HCT116 (cell line): ENCODE data around the gene SAMMSON. TPM values are rescaled to one million over a fixed set of nuclear protein-coding genes. Genes with fewer than 3 reads are reported as not detected.

ENCODE experiments used
- ATAC-seq: fragments of 200-7000 bp; cut with Tn5 transposase; 2 replicates; pipeline ENCODE4 v1.9.1; 2020; ENCODE audit warnings: mild to moderate bottlenecking, moderate library complexity
- BruUV-seq: library from RNA; stranded (reverse); fragments of 400-500 nt; replicated peaks from 2 replicates; lab custom pipeline; 2021; lab: Mats Ljungman, UMichigan
- CTCF ChIA-PET: fragments of 300-600 bp; sonication (Branson Sonifier 250); formaldehyde crosslinking; loops from one replicate; lab custom pipeline; 2021; ENCODE audit warnings: antibody characterized with exemption; lab: Charles Lee
- POLR2A ChIA-PET: fragments of 300-600, 350-600 bp; sonication (Branson Sonifier 250); formaldehyde crosslinking; loops from one replicate; lab custom pipeline; 2021; ENCODE audit warnings: antibody characterized with exemption; lab: Charles Lee
- RAD21 ChIA-PET, 2 experiments: fragments of 300-600 bp; sonication (Branson Sonifier 250); formaldehyde crosslinking; loops; one replicate each; lab custom pipeline; 2023; ENCODE audit warnings: low total read pairs in 2 of 2; ENCODE audit not compliant: uncharacterized antibody in 2 of 2, unreplicated experiment in 2 of 2, low non-redundant PET in 1 of 2; lab: Charles Lee
- DNase-seq: peaks from one replicate; pipeline ENCODE4 v3.0.0-alpha.2; 2010; ENCODE audit warnings: low read depth, low spot score
- H2AFZ ChIP-seq: fragments of 200-600 bp; shearing (Covaris generic), sonication (generic); 2 replicates; pipeline ENCODE4 v1.6.1; 2017; ENCODE audit warnings: low read depth, mixed run types, mixed read lengths, antibody characterized with exemption, low read length; ENCODE audit not compliant: poor library complexity, severe bottlenecking
- H3K27ac ChIP-seq: 2 replicates; pipeline ENCODE4 v1.5.1; 2012; ENCODE audit warnings: low read depth, low read length
- H3K27me3 ChIP-seq: fragments of 200-600 bp; sonication (generic); 2 replicates; pipeline ENCODE4 v1.6.1; 2016; ENCODE audit warnings: mixed run types, low read length, mixed read lengths; ENCODE audit not compliant: insufficient read depth
- H3K36me3 ChIP-seq, 2 experiments: fragments of 200-500 bp in 1 of 2; fragments of 200-600 bp in 1 of 2; sonication (Bioruptor generic) in 1 of 2; sonication (generic) in 1 of 2; 2 replicates each; pipeline versions ENCODE4 v1.5.1 to v1.6.1; 2014 to 2016; ENCODE audit warnings: low read length in 2 of 2, inconsistent platforms in 1 of 2, mixed read lengths in 1 of 2, mixed run types in 1 of 2; ENCODE audit not compliant: insufficient read depth in 2 of 2, control insufficient read depth in 1 of 2
- H3K4me1 ChIP-seq, 2 experiments: fragments of 200-600 bp in 1 of 2; sonication (generic) in 1 of 2; 2 replicates each; pipeline versions ENCODE4 v1.5.1 to v1.6.1; 2012 to 2017; ENCODE audit warnings: low read length in 2 of 2, inconsistent platforms in 1 of 2, mild to moderate bottlenecking in 1 of 2, mixed read lengths in 1 of 2, mixed run types in 1 of 2, moderate library complexity in 1 of 2; ENCODE audit not compliant: insufficient read depth in 2 of 2, control insufficient read depth in 1 of 2
- H3K4me2 ChIP-seq: fragments of 200-600 bp; sonication (generic); 2 replicates; pipeline ENCODE4 v1.6.1; 2017; ENCODE audit warnings: mixed run types, low read length, mixed read lengths
- H3K4me3 ChIP-seq, 2 experiments: fragments of 200-600 bp in 1 of 2; sonication (generic) in 1 of 2; replicated peaks in 1 of 2; 2 replicates each; pipeline ENCODE4 v1.5.1; 2011 to 2016; ENCODE audit warnings: low read length in 2 of 2, control low read depth in 1 of 2, low read depth in 1 of 2, mild to moderate bottlenecking in 1 of 2, mixed read lengths in 1 of 2, mixed run types in 1 of 2
- H3K79me2 ChIP-seq: fragments of 200-600 bp; sonication (generic); 2 replicates; pipeline ENCODE4 v1.6.1; 2017; ENCODE audit warnings: mild to moderate bottlenecking, mixed run types, low read length, moderate library complexity, mixed read lengths; ENCODE audit not compliant: insufficient read depth
- H3K9ac ChIP-seq: fragments of 200-600 bp; sonication (generic); 2 replicates; pipeline ENCODE4 v1.6.1; 2016; ENCODE audit warnings: low read length, mixed read lengths
- H3K9me2 ChIP-seq: fragments of 200-600 bp; sonication (generic), shearing (Covaris generic); 2 replicates; pipeline ENCODE4 v1.6.1; 2017; ENCODE audit warnings: mixed run types, mild to moderate bottlenecking, moderate library complexity; ENCODE audit not compliant: insufficient read depth
- H3K9me3 ChIP-seq, 2 experiments: fragments of 200-500 bp in 1 of 2; fragments of 200-600 bp in 1 of 2; sonication (Bioruptor generic) in 1 of 2; sonication (generic) in 1 of 2; 2 replicates each; pipeline ENCODE4 v1.6.1; 2014 to 2017; ENCODE audit warnings: low read length in 2 of 2, mixed read lengths in 2 of 2, inconsistent platforms in 1 of 2, low read depth in 1 of 2, mild to moderate bottlenecking in 1 of 2, mixed run types in 1 of 2, moderate library complexity in 1 of 2; ENCODE audit not compliant: control insufficient read depth in 1 of 2, insufficient read depth in 1 of 2
- H4K20me1 ChIP-seq: fragments of 200-600 bp; sonication (generic), shearing (Covaris generic); 2 replicates; pipeline ENCODE4 v1.6.1; 2017; ENCODE audit warnings: mixed run types, mild to moderate bottlenecking, moderate library complexity; ENCODE audit not compliant: insufficient read depth
- ATF3 ChIP-seq: IDR thresholded peaks from 2 replicates; pipeline ENCODE4 v1.6.1; 2012
- EGR1 ChIP-seq: IDR thresholded peaks from 2 replicates; pipeline ENCODE4 v1.6.1; 2012; ENCODE audit warnings: low read depth
- ELF1 ChIP-seq: IDR thresholded peaks from 2 replicates; pipeline ENCODE4 v1.6.1; 2012; ENCODE audit warnings: low read depth, borderline replicate concordance
- FOSL1 ChIP-seq: IDR thresholded peaks from 2 replicates; pipeline ENCODE4 v1.6.1; 2012; ENCODE audit warnings: low read depth
- JUND ChIP-seq: IDR thresholded peaks from 2 replicates; pipeline ENCODE4 v1.6.1; 2012
- MAX ChIP-seq: IDR thresholded peaks from 2 replicates; pipeline ENCODE4 v1.6.1; 2012
- POLR2AphosphoS5 ChIP-seq: IDR thresholded peaks from 2 replicates; pipeline ENCODE4 v1.6.1; 2011; ENCODE audit warnings: mild to moderate bottlenecking, low read depth, low read length, moderate library complexity
- RAD21 ChIP-seq: IDR thresholded peaks from 2 replicates; pipeline ENCODE4 v1.6.1; 2012; ENCODE audit warnings: low read depth, mild to moderate bottlenecking
- SIN3A ChIP-seq: IDR thresholded peaks from 2 replicates; pipeline ENCODE4 v1.6.1; 2012; ENCODE audit warnings: low read depth
- SP1 ChIP-seq: IDR thresholded peaks from 2 replicates; pipeline ENCODE4 v1.6.1; 2012; ENCODE audit warnings: low read depth
- intact Hi-C: fragments of 100-400 bp; cut with micrococcal nuclease; formaldehyde crosslinking; loops from 2 replicates; pipeline ENCODE4 v1.10.0; 2022
- total RNA-seq: library from RNA; stranded (reverse); gene quantifications from one replicate; pipeline ENCODE4 v1.2.1, GENCODE V29; 2021; ENCODE audit not compliant: unreplicated experiment

Gene SAMMSON
- total RNA-seq, 1 experiment from 2014 or later: not detected

GRCh38 chr3:70071138-70071537 is 71.6 kb downstream of the SAMMSON start:
- no peak for DNase-seq
- H3K36me3 ChIP-seq: no peaks in the 10 kb centered on the region
- CTCF ChIA-PET: interaction anchor here (1.5 kb wide), 1 partner anchor 19 kb away, joined by 5 read pairs; no protein-coding TSS in a partner anchor

GRCh38 chr3:70072180-70072579 is 72.6 kb downstream of the SAMMSON start:
- BruUV-seq: no TSS peak
- Histone ChIP-seq H3K79me2 (no peaks in the 10 kb centered on the region), H3K4me1 (no peaks in the 10 kb centered on the region), H3K9me3 (peaks cover 0 to 3% of the 10 kb centered on the region in 2 experiments; a peak in 1 of 4 replicates), H3K9me2 (no peaks in the 10 kb centered on the region), H3K36me3 (no peaks in the 10 kb centered on the region), H4K20me1 (no peaks in the 10 kb centered on the region), H3K27me3 (no peaks in the 10 kb centered on the region), H2AFZ (no peak overlapping the region), H3K4me2 (no peak overlapping the region), H3K4me3 (no peak overlapping the region), H3K9ac (no peak overlapping the region), H3K27ac (no peak overlapping the region)
- ChIA-PET RAD21 (no interaction called here), CTCF (no interaction called here), POLR2A (no interaction called here)
- no peak for TF ChIP-seq MAX
- TF ChIP-seq EGR1: no peak
- no peak for TF ChIP-seq RAD21
- no peak for TF ChIP-seq JUND
- TF ChIP-seq SP1: no peak
- TF ChIP-seq POLR2AphosphoS5: no peak
- TF ChIP-seq SIN3A: no peak
- TF ChIP-seq ELF1: no peak
- DNase-seq (no peak), ATAC-seq (no peak)
- intact Hi-C loops: no loop called here

More at GRCh38 chr3:70071138-70071537, 71.6 kb downstream of the SAMMSON start:
- Histone ChIP-seq H3K9me3 (peaks cover 0 to 3% of the 10 kb centered on the region in 2 experiments; a peak in 1 of 4 replicates), H3K4me1 (no peaks in the 10 kb centered on the region), H3K9ac (no peak overlapping the region), H3K79me2 (no peaks in the 10 kb centered on the region), H3K4me2 (no peak overlapping the region), H3K4me3 (no peak overlapping the region), H3K27me3 (no peaks in the 10 kb centered on the region), H3K9me2 (no peaks in the 10 kb centered on the region), H2AFZ (no peak overlapping the region), H4K20me1 (no peaks in the 10 kb centered on the region), H3K27ac (no peak overlapping the region)
- BruUV-seq: no TSS peak
- ChIA-PET RAD21 (no interaction called here), POLR2A (no interaction called here)
- TF ChIP-seq ATF3: no peak
- no peak for TF ChIP-seq FOSL1
- intact Hi-C loops: no loop called here
- no peak for ATAC-seq
